HG03439 (cell line): Measurements from ENCODE around the gene NIF3L1.

Source experiments
- ATAC-seq: cut with Tn5 transposase; IDR thresholded peaks from one replicate; pipeline ENCODE4 v1.9.1; 2021; ENCODE audit warnings: mild to moderate bottlenecking, moderate library complexity; ENCODE audit not compliant: unreplicated experiment

Gene NIF3L1

GRCh38 chr2:200888704-200889625, at the start of gene NIF3L1, which contains the start of gene PPIL3:
NIF3L1 (plus strand) TSS chr2:200889371; CDS start chr2:200891944, 2,573 bp downstream.
PPIL3 (minus strand) TSS chr2:200889077; CDS start chr2:200887615, 1,462 bp downstream.
- ATAC-seq, result peak; percentile 83

- no peak for ATAC-seq
These were observed 49.7 kb upstream of the NIF3L1 start for GRCh38 chr2:200839513-200839912.

- ATAC-seq, result no peak
These were observed 44.9 kb upstream of the NIF3L1 start for GRCh38 chr2:200843993-200844948.

GRCh38 chr2:200845194-200845593, 44.0 kb upstream of the NIF3L1 start:
- ATAC-seq, result no peak

GRCh38 chr2:200845669-200846325, 43.4 kb upstream of the NIF3L1 start:
- ATAC-seq, result no peak

- no peak for ATAC-seq
These were observed 41.9 kb upstream of the NIF3L1 start for GRCh38 chr2:200847269-200847668.

GRCh38 chr2:200847939-200848338, 41.2 kb upstream of the NIF3L1 start:
- ATAC-seq, result no peak

GRCh38 chr2:200850512-200851256, 38.5 kb upstream of the NIF3L1 start:
- no peak for ATAC-seq

- no peak for ATAC-seq
These were observed 37.5 kb upstream of the NIF3L1 start for GRCh38 chr2:200851398-200852248.

GRCh38 chr2:200852605-200853004, 36.6 kb upstream of the NIF3L1 start:
- no peak for ATAC-seq

- ATAC-seq, result no peak
These were observed 32.4 kb upstream of the NIF3L1 start for GRCh38 chr2:200856806-200857205.

- ATAC-seq, result no peak
These were observed 28.9 kb upstream of the NIF3L1 start for GRCh38 chr2:200860092-200860795.

GRCh38 chr2:200861617-200862155, 27.5 kb upstream of the NIF3L1 start:
- ATAC-seq, result no peak

GRCh38 chr2:200862532-200863000, 26.6 kb upstream of the NIF3L1 start:
- ATAC-seq, result no peak

GRCh38 chr2:200863782-200864175, 25.4 kb upstream of the NIF3L1 start:
- peak; percentile 3 for ATAC-seq

GRCh38 chr2:200864176-200865034, 24.8 kb upstream of the NIF3L1 start, which contains the start of gene CLK1:
CLK1 (minus strand) TSS chr2:200864658; CDS start chr2:200861862, 2,796 bp downstream.
- peak; percentile 77 for ATAC-seq

- no peak for ATAC-seq
These were observed 20.2 kb upstream of the NIF3L1 start for GRCh38 chr2:200869014-200869413.
